Liver (tissue), 9 donors: ENCODE data around the gene NFKB2. TPM values are rescaled to one million over a fixed set of nuclear protein-coding genes. Genes with fewer than 3 reads are reported as not detected.

Source experiments
- DNase-seq: peaks from one replicate; pipeline ENCODE4 v3.0.0-alpha.2; 2017; ENCODE audit warnings: low spot score
- H3K27ac ChIP-seq, 2 donors: one replicate each; pipeline ENCODE4 v1.7.0; 2013; ENCODE audit warnings: inconsistent platforms in 2 of 2, low read length in 2 of 2, control low read depth in 1 of 2, low read depth in 1 of 2, mild to moderate bottlenecking in 1 of 2
- H3K27me3 ChIP-seq, 4 donors: one replicate each; pipeline versions ENCODE4 v1.6.1 to v1.7.0; 2013; ENCODE audit warnings: low read length in 3 of 4, inconsistent platforms in 1 of 4, mild to moderate bottlenecking in 1 of 4, moderate library complexity in 1 of 4; ENCODE audit not compliant: control insufficient read depth in 4 of 4, insufficient read depth in 4 of 4
- H3K36me3 ChIP-seq, 4 donors: one replicate each; pipeline versions ENCODE4 v1.6.1 to v1.7.0; 2013; ENCODE audit warnings: low read length in 3 of 4, mild to moderate bottlenecking in 3 of 4, low read depth in 1 of 4, moderate library complexity in 1 of 4; ENCODE audit not compliant: control insufficient read depth in 4 of 4, insufficient read depth in 3 of 4
- H3K4me1 ChIP-seq, 4 donors: one replicate each; pipeline versions ENCODE4 v1.6.1 to v1.7.0; 2013; ENCODE audit warnings: low read length in 3 of 4, mild to moderate bottlenecking in 3 of 4, moderate library complexity in 1 of 4; ENCODE audit not compliant: control insufficient read depth in 4 of 4, insufficient read depth in 4 of 4
- H3K4me3 ChIP-seq, 3 donors: one replicate each; pipeline versions ENCODE4 v1.6.1 to v1.7.0; 2013; ENCODE audit warnings: low read length in 3 of 3, control low read depth in 1 of 3, low read depth in 1 of 3, mild to moderate bottlenecking in 1 of 3
- H3K9ac ChIP-seq, 2 donors: one replicate each; pipeline ENCODE4 v1.7.0; 2013; ENCODE audit warnings: low read length in 2 of 2, mild to moderate bottlenecking in 2 of 2, moderate library complexity in 2 of 2, control low read depth in 1 of 2, low read depth in 1 of 2
- H3K9me3 ChIP-seq, 4 donors: one replicate each; pipeline versions ENCODE4 v1.6.1 to v1.7.0; 2013; ENCODE audit warnings: low read length in 3 of 4; ENCODE audit not compliant: control insufficient read depth in 4 of 4
- ATF3 ChIP-seq: IDR thresholded peaks from 2 replicates; pipeline ENCODE4 v1.6.1; 2016; ENCODE audit warnings: antibody characterized with exemption
- EGR1 ChIP-seq, 2 donors: IDR thresholded peaks; 2 replicates each; pipeline ENCODE4 v1.6.1; 2016 to 2018; ENCODE audit warnings: antibody characterized with exemption in 2 of 2, low read depth in 2 of 2
- FOXA1 ChIP-seq: IDR thresholded peaks from 2 replicates; pipeline ENCODE4 v1.6.1; 2016; ENCODE audit warnings: antibody characterized with exemption
- FOXA2 ChIP-seq: IDR thresholded peaks from 2 replicates; pipeline ENCODE4 v1.6.1; 2016; ENCODE audit warnings: antibody characterized with exemption
- GABPA ChIP-seq, 2 donors: IDR thresholded peaks in 1 of 2; conservative IDR thresholded peaks in 1 of 2; 2 replicates each; pipeline ENCODE4 v1.6.1; 2016; ENCODE audit warnings: antibody characterized with exemption in 2 of 2, mild to moderate bottlenecking in 1 of 2, moderate library complexity in 1 of 2
- HNF4A ChIP-seq, 2 donors: conservative IDR thresholded peaks; 2 replicates each; pipeline ENCODE4 v1.6.1; 2016; ENCODE audit warnings: antibody characterized with exemption in 2 of 2, mild to moderate bottlenecking in 2 of 2
- HNF4G ChIP-seq: IDR thresholded peaks from 2 replicates; pipeline ENCODE4 v1.6.1; 2016; ENCODE audit warnings: antibody characterized with exemption
- JUND ChIP-seq, 2 donors: IDR thresholded peaks; 2 replicates each; pipeline ENCODE4 v1.6.1; 2016; ENCODE audit warnings: antibody characterized with exemption in 2 of 2
- NR2F2 ChIP-seq: IDR thresholded peaks from 2 replicates; pipeline ENCODE4 v1.6.1; 2016; ENCODE audit warnings: antibody characterized with exemption
- RAD21 ChIP-seq, 2 donors: IDR thresholded peaks; 2 replicates each; pipeline ENCODE4 v1.6.1; 2016; ENCODE audit warnings: antibody characterized with exemption in 2 of 2, mild to moderate bottlenecking in 2 of 2
- SP1 ChIP-seq: IDR thresholded peaks from 2 replicates; pipeline ENCODE4 v1.6.1; 2018; ENCODE audit warnings: antibody characterized with exemption, mild to moderate bottlenecking
- TAF1 ChIP-seq: conservative IDR thresholded peaks from 2 replicates; pipeline ENCODE4 v1.6.1; 2016; ENCODE audit warnings: antibody characterized with exemption, mild to moderate bottlenecking
- YY1 ChIP-seq: IDR thresholded peaks from 2 replicates; pipeline ENCODE4 v1.6.1; 2016; ENCODE audit warnings: antibody characterized with exemption, mild to moderate bottlenecking
- WGBS: extraction: QIAGEN DNeasy Blood & Tissue Kit; methylation state at CpG from one replicate; pipeline ENCODE4 v1.1.7; 2013; 5-methylcytosine and 5-hydroxymethylcytosine counted together
- polyA plus RNA-seq, 2 donors: library from polyadenylated mRNA; stranded (reverse) in 1 of 2; unstranded in 1 of 2; fragments of 200-250 nt in 1 of 2; fragments of >200 nt in 1 of 2; fragmentation: Nextera tagmentation in 1 of 2; extraction: Ambion mirVana in 1 of 2; gene quantifications; one replicate each; pipeline versions ENCODE4 v1.2.1 to v1.2.3, GENCODE V29; 2013 to 2015
- total RNA-seq, 2 donors: library from RNA; depleted of rRNA; stranded (reverse); fragments of >200 nt; gene quantifications; one replicate each; pipeline ENCODE4 v1.2.3, GENCODE V29; 2014
- TF ChIP-seq, protein P1 (sequence below): IDR thresholded peaks from 2 replicates; pipeline ENCODE4 v1.6.1; 2016; ENCODE audit warnings: antibody characterized with exemption
- TF ChIP-seq, protein P2 (sequence below): IDR thresholded peaks from 2 replicates; pipeline ENCODE4 v1.6.1; 2016; ENCODE audit warnings: antibody characterized with exemption, mild to moderate bottlenecking
- TF ChIP-seq, protein P3 (sequence below): fragments of 150-350 bp; IDR thresholded peaks from 2 replicates; pipeline ENCODE4 v1.5.1; 2017; ENCODE audit warnings: improper control_type of control experiment, low read depth, low read length; ENCODE audit not compliant: missing input control
- donor health status: healthy.
- donor health status: healthy.
- donor health status: healthy.
- donor health status: healthy.
- donor health status: healthy.

The NFKB2 gene
- total and polyA plus RNA-seq, 4 donors = 1.8 to 8.5 (median 7.1) TPM

GRCh38 chr10:102398172-102399020 is 2.9 kb downstream of the NFKB2 start:
- peaks cover 11 to 37% (median 17%) of the 10 kb centered on the region in 4 donors for H3K4me1 ChIP-seq
- no peaks in the 10 kb centered on the region for H3K9me3 ChIP-seq
- H3K27me3 ChIP-seq = no peaks in the 10 kb centered on the region
- H3K9ac ChIP-seq = no peak overlapping the region
- H3K36me3 ChIP-seq = peaks cover 0 to 27% (median 3%) of the 10 kb centered on the region in 4 donors
- H3K4me3 ChIP-seq = no peak overlapping the region
- TF ChIP-seq ATF3 (no peak), HNF4A (conservative IDR thresholded peaks at IDR 0.05) (no peak), FOXA1 (no peak), TAF1 (no peak), HNF4G (no peak), JUND (IDR thresholded peaks at IDR 0.05) (no peak), YY1 (no peak), SP1 (no peak), NR2F2 (no peak), EGR1 (IDR thresholded peaks at IDR 0.05; ENCODE audit: low read depth in 2 of 2) (no peak), RAD21 (IDR thresholded peaks at IDR 0.05) (no peak), GABPA (IDR thresholded peaks at IDR 0.05 in 1 of 2, conservative IDR thresholded peaks at IDR 0.05 in 1 of 2) (no peak), FOXA2 (no peak)
- TF ChIP-seq, protein P1, sequence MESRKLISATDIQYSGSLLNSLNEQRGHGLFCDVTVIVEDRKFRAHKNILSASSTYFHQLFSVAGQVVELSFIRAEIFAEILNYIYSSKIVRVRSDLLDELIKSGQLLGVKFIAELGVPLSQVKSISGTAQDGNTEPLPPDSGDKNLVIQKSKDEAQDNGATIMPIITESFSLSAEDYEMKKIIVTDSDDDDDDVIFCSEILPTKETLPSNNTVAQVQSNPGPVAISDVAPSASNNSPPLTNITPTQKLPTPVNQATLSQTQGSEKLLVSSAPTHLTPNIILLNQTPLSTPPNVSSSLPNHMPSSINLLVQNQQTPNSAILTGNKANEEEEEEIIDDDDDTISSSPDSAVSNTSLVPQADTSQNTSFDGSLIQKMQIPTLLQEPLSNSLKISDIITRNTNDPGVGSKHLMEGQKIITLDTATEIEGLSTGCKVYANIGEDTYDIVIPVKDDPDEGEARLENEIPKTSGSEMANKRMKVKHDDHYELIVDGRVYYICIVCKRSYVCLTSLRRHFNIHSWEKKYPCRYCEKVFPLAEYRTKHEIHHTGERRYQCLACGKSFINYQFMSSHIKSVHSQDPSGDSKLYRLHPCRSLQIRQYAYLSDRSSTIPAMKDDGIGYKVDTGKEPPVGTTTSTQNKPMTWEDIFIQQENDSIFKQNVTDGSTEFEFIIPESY = no peak
- TF ChIP-seq, protein P2, sequence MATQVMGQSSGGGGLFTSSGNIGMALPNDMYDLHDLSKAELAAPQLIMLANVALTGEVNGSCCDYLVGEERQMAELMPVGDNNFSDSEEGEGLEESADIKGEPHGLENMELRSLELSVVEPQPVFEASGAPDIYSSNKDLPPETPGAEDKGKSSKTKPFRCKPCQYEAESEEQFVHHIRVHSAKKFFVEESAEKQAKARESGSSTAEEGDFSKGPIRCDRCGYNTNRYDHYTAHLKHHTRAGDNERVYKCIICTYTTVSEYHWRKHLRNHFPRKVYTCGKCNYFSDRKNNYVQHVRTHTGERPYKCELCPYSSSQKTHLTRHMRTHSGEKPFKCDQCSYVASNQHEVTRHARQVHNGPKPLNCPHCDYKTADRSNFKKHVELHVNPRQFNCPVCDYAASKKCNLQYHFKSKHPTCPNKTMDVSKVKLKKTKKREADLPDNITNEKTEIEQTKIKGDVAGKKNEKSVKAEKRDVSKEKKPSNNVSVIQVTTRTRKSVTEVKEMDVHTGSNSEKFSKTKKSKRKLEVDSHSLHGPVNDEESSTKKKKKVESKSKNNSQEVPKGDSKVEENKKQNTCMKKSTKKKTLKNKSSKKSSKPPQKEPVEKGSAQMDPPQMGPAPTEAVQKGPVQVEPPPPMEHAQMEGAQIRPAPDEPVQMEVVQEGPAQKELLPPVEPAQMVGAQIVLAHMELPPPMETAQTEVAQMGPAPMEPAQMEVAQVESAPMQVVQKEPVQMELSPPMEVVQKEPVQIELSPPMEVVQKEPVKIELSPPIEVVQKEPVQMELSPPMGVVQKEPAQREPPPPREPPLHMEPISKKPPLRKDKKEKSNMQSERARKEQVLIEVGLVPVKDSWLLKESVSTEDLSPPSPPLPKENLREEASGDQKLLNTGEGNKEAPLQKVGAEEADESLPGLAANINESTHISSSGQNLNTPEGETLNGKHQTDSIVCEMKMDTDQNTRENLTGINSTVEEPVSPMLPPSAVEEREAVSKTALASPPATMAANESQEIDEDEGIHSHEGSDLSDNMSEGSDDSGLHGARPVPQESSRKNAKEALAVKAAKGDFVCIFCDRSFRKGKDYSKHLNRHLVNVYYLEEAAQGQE = no peak
- TF ChIP-seq, protein P3, sequence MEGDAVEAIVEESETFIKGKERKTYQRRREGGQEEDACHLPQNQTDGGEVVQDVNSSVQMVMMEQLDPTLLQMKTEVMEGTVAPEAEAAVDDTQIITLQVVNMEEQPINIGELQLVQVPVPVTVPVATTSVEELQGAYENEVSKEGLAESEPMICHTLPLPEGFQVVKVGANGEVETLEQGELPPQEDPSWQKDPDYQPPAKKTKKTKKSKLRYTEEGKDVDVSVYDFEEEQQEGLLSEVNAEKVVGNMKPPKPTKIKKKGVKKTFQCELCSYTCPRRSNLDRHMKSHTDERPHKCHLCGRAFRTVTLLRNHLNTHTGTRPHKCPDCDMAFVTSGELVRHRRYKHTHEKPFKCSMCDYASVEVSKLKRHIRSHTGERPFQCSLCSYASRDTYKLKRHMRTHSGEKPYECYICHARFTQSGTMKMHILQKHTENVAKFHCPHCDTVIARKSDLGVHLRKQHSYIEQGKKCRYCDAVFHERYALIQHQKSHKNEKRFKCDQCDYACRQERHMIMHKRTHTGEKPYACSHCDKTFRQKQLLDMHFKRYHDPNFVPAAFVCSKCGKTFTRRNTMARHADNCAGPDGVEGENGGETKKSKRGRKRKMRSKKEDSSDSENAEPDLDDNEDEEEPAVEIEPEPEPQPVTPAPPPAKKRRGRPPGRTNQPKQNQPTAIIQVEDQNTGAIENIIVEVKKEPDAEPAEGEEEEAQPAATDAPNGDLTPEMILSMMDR = no peak
- no peak for DNase-seq
- 91% methylated on average over 21 of the region's 21 CpGs for WGBS
- H3K27ac ChIP-seq = no peak overlapping the region
